HG03103 (cell line): Measurements from ENCODE around the gene PTH1R.
A peak's percentile ranks its signal among the peaks of the same experiment; 100 is the strongest.

Source experiments
- ATAC-seq: cut with Tn5 transposase; IDR thresholded peaks from one replicate; pipeline ENCODE4 v1.9.1; 2021; ENCODE audit warnings: low read depth; ENCODE audit not compliant: unreplicated experiment

The PTH1R gene

GRCh38 chr3:46926447-46926846 is 48.9 kb downstream of the PTH1R start:
- ATAC-seq, result no peak

GRCh38 chr3:46926871-46927717 is 49.6 kb downstream of the PTH1R start:
- ATAC-seq, result peak; percentile 47

DNA sequence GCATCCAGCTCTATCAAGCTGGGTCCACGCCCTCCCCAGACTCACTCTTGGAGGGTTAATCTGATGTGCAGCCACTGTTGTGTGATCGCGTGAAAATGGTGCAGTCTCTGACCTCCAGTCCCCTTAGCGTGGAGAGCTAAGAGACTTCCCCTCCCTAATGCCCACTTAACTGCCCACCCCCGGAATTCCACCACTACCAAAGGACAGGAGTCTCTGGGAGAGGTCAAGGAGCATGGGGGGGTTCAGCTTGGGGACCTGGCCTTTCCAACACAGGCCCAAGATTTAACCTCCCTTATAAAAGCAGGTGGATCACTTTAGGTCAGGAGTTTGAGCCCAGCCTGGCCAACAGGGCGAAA is 50.2 kb downstream of the PTH1R start:
- ATAC-seq, result no peak

DNA sequence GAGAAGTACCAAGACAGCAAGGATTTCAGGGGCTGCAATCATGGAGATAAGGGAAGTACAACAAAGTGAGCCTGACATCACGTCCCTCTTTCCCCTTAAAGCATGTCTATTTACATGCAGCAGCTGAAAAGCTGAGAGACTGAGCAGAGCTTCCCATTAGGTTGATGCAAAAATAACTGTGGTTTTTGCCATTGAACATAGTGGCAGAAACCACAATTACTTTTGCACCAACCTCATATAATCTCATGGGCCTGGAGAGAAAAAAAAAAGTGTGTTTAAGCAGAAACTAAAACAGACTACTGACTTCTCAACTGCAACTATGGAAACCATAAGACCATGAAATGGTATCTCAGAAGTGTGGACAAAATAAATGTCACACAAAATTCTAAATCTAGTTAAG is 50.8 kb downstream of the PTH1R start:
- no peak for ATAC-seq

DNA sequence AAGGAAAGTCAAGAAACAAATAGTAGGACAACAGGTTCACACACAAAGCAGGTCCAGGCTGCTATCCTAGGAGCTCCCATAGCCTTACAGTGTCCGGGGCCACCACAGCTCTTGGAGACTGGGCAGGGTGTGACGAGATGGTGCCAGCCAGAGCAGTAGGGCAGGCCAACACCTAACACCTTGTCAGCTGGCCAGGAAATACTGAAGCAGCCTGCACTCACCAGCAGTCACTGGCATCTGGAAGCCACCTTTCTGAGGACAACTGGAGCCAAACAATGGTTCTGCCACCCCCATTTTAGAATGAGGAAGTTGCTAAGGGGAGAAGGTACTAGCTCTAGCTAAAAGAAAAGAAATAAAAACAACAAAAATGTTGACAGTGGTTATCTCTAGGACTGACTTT is 51.8 kb downstream of the PTH1R start:
- ATAC-seq, result no peak

GRCh38 chr3:46930166-46930944 is 52.8 kb downstream of the PTH1R start:
- no peak for ATAC-seq

- no peak for ATAC-seq
Observed at GRCh38 chr3:46930945-46931403, 53.5 kb downstream of the PTH1R start.

- no peak for ATAC-seq
Observed at GRCh38 chr3:46931631-46932331, 54.3 kb downstream of the PTH1R start.

GRCh38 chr3:46932455-46933225 is 55.1 kb downstream of the PTH1R start:
- no peak for ATAC-seq

DNA sequence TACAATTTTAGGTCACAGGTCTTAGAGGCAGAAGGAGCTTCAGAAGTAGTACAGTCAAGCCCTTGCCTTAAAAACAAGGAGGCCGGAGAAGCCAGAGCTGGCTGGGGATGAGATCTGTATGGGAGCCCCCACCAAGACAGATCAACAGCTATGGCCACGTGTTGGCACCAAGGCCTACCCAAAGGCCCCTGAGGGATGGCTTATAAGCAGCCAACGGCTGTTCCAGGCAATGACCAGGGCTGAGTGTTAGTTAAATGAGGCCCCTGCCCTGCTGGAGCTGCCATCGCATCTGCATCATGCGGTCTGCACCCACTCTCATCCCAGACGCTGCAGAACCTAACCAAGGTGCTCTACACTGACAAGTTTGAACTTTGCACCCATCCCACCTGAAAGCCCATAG is 55.7 kb downstream of the PTH1R start:
- no peak for ATAC-seq

DNA sequence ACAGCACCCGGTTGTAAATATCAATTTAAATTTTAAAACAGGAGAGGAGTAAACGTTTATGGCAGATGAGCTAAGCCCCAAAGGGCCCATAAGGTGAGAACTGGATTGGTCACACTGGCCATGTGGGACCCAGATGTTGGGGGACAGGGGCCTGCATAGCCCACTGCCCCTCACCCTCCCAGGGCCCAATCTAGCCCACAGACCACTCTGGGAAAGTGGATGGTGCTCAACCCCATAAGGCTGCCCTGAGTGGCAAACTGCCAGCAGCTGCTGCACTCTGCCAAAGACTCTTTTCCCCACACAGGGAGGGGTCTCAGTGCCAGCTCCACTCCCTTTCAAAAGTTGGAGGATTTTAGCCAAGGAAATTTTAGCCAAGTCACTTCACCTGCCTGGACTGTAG is 56.6 kb downstream of the PTH1R start:
- ATAC-seq, result no peak

DNA sequence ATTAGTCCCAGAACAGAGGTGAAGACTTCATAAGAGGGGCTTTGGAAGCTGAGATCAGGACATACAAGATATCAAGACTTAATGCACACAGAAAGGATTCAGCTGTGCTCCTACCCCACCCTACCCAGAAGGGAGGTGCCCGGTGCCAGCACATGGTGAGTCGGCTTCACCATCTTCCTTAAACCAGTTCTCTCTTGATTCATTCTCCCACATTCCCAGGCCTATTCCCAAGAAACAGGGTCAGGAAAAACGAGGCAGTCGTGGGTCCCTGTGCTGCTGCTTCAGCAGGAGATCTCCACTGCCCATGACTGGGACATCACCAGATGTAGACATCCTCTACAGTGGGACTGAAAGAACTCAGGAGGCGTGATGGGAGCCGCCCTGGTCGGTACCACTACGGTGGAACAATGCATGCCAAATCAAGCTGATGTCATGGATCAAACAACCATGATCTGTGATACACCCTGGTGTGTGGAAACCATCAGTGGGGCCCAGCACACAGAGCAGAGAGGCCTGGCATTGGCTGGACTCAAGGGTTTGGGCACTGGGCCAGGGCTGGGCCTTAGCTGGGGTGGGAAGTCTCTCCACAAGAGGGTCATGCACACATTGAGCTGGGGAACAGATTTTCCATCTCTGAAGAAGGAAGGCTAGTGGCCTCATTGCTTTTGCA is 57.1 kb downstream of the PTH1R start:
- ATAC-seq, result no peak

GRCh38 chr3:46935168-46935858 is 57.8 kb downstream of the PTH1R start:
- ATAC-seq, result no peak

DNA sequence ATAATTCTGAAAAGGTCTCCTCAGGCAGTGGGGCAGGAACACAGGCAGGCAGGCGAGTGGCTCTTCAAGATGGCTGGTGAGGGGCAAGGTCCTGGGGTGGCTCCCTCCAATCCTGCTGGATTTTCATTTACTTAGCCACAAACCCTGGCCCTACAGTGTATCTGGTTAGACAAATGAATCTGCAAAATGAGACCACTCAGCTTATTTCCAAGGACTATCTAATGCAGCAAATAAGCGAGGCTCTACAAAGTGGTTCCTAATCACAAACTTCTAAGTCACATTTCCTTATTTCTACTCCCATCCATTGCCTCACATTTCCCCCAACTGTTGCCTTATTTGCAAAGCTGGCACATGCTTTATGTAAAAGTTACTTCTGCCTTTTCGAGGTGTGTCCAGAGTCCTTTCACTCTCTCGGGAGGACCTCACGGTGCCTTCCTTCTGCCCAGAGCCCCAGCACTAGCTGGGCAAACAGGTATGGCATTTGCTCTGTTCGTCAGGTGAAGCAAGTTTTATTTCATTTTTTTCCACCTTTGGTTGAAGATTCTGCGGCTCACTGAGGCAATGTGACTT is 58.6 kb downstream of the PTH1R start:
- ATAC-seq, result no peak

DNA sequence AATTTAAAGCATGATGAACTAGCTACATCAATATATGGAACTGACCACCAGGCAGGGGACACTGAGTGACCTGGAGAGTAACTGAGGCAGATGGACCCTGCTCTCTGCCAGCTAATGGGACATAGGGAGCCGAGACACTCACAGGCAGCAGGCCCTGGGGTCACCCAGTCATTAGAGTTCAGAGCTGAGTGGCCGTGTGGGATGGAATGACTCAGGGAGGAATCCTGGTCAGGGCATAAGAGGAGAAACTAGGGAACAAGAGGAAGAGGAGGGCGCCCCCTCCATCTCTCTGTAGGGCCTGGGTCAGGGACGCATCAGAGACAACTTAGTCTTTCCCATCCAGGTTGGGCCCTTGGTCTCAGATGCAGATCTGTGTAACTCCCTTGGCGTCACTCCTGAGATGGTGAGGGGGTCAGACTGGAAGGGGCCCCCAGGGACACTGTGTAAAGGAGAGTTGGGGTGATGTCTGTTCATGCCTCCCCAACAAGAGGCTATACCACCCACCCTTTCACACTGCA is 59.3 kb downstream of the PTH1R start:
- ATAC-seq, result no peak

GRCh38 chr3:46938118-46938517 is 60.6 kb downstream of the PTH1R start:
- no peak for ATAC-seq

DNA sequence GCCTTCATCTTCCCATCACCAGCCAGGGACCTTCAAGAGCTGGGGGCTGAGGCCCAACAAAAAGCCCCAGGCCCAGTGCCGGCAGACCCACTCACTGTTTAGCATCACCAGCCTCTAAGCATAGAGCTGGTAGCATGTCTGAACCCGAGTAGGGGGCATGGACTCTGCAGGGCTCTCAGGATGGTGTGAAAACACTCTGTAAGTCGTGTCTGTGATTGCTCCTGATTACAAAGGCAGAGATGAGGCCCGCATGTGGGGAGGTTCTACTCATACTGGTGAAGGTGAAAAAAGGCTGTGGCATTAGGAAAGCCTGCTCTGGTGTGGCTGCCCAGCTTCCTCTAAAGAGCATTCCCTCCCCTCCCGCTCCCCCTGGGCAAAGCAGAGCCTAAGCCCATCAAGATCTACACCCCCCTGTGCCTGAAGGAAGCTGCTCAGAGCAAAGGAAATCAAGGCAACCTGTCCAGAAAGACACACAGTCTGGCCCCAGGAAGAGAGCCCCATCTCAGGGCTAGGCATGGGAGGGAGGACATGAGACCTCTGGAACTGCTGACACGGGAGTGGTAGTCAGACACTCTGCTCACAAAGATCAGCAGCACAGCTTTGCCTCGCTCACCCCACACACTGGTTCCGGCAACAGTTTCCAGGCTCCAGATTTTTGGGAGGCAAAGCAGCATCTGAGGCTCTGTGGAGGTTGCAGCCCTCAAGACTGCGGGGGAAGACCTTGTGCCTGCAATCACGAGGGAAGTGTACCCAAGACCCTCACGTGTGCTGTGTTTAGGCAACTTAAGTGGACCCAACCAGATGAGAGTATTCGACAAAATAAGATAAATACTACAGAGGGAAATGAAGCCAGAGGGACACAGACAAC is 62.3 kb downstream of the PTH1R start:
- ATAC-seq, result no peak

DNA sequence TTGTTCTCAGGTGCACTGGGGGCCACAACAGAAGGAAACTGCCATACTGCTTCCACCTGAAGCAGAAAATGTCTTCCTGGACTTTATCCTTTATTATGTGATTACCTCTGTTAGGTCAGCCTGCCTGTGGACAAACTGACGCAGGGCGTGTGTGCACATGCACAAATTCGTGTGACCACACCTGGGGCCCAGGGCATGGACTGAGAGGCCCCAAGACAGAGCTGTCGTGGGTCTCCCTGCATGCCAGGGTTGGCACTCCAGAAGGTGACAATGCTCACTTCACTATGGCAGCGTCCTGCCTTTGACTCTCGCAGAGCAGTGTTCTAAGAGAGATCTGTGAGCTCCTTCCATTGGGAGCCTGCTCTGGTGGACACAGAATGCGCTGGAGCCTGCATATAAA is 64.6 kb downstream of the PTH1R start:
- ATAC-seq, result no peak
